Measurements from ENCODE around the gene MRGPRG. TPM values are rescaled to one million over a fixed set of nuclear protein-coding genes. Genes with fewer than 3 reads are reported as not detected.

Gene MRGPRG
- total RNA-seq, 1 experiment from 2014 or later, result not detected

DNA sequence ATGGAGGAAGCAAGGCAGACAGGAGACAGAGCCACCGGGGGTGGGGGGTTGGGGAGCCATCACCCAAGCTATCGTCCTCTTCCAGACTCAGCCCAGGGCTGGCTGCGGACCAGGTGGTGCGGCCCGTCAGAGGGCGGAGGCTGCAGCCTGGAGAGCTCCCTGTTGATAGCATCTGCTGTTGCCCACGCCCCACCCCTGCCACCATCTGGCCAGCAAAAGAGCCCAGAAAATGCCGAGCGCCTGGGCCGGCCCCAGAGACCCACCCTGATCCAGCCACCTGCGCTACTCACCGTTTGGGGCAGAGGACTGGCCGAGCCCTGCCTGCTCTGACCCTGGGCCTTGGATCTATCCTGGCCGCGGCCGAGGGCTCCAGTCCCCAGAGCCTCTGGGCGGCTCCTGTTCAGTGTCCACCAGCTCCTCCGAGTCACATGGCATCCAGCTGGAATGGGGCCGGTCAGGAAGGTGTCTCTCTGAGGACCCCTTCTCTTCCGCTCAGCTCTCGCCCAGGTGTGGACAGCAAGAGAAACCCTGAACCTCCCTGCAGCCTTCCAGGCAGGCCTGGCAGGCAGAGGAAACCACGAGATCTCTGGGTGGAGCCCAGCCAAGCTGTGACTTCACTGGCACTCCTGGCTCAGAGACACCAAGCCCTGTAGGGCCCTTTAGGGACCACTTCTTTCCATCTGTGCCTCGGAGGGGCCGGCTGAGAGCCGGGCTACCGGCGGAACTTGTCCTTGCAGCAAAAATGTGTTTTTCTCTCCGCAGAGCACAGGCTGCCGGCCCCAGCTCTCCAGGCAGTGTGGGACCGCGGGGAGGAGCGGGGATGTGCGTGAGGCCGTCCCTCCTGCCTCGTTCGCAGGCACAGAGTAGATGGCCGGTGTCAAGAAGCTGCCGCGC lies 13.5 kb upstream of the MRGPRG start, which contains the start of gene MRGPRE:
Gene MRGPRE (minus strand): TSS at position 567 of the 894 bp plus-strand sequence. CDS start 3,618 bp downstream, outside the sequence.
- Histone ChIP-seq H2AFZ (ENCODE audit: low read length) (no peak within 1 kb of the TSS), H3K27me3 (ENCODE audit: low read length) (peaks cover 21% of the 10 kb centered on the region), H3K9me2 (replicated peaks; ENCODE audit: low read length) (no peaks in the 10 kb centered on the region), H3K9me3 (ENCODE audit: low read length) (no peaks in the 10 kb centered on the region), H3F3A (ENCODE audit: low read length, unreplicated experiment) (no peaks in the 10 kb centered on the region), H4K20me1 (ENCODE audit: low read length) (no peaks in the 10 kb centered on the region), H3K27ac (ENCODE audit: low read length) (no peak within 1 kb of the TSS), H3K36me3 (ENCODE audit: low read depth, low read length) (no peaks in the 10 kb centered on the region), H3K9ac (ENCODE audit: low read length) (no peak within 1 kb of the TSS), H3K79me2 (ENCODE audit: low read length) (no peaks in the 10 kb centered on the region), H3K4me1 (ENCODE audit: insufficient read depth, low read length) (no peaks in the 10 kb centered on the region), H3K4me3 (ENCODE audit: low read length) (no peak within 1 kb of the TSS), H3K4me2 (ENCODE audit: low read length) (no peak within 1 kb of the TSS)
- ChIA-PET CTCF (no interaction called here), POLR2A (ENCODE audit: unreplicated experiment) (no interaction called here)
- ATAC-seq (no peak), DNase-seq (no peak)
- intact Hi-C loops (cut with micrococcal nuclease), result no loop called here
- no TSS peak for BruUV-seq (replicated peaks)
- TF ChIP-seq CTCF (conservative IDR thresholded peaks at IDR 0.05; ENCODE audit: low read depth, low read length), result no peak
- TF ChIP-seq EZH2 (IDR thresholded peaks at IDR 0.05; ENCODE audit: low read length, unreplicated experiment), result no peak
- no peak for TF ChIP-seq EZH2phosphoT487 (IDR thresholded peaks at IDR 0.05; ENCODE audit: borderline replicate concordance, low read length)

DNA sequence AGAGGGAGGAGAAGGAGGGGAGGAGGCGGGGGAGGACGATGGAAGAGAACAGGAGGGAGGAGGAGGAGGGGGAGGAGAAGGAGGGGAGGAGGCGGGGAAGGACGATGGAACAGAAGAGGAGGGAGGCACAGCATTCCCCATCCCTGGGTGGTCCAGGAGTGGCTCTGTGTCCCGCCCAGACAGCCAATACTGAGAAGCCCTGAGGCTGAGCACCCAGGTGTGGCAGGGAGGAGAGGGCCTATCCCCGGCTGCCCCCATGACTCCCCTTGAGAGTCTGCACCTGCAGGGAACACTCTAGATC lies 12.9 kb upstream of the MRGPRG start:
- H3K4me2 ChIP-seq (ENCODE audit: low read length), result no peak overlapping the region
- H3K9ac ChIP-seq (ENCODE audit: low read length), result no peak overlapping the region
- no peaks in the 10 kb centered on the region for H3K36me3 ChIP-seq (ENCODE audit: low read depth, low read length)
- H3K9me2 ChIP-seq (replicated peaks; ENCODE audit: low read length), result no peaks in the 10 kb centered on the region
- H3K4me1 ChIP-seq (ENCODE audit: insufficient read depth, low read length), result no peaks in the 10 kb centered on the region
- no peaks in the 10 kb centered on the region for H3K79me2 ChIP-seq (ENCODE audit: low read length)
- H2AFZ ChIP-seq (ENCODE audit: low read length), result no peak overlapping the region
- H3K27ac ChIP-seq (ENCODE audit: low read length), result no peak overlapping the region
- H3K9me3 ChIP-seq (ENCODE audit: low read length), result no peaks in the 10 kb centered on the region
- POLR2A ChIA-PET (ENCODE audit: unreplicated experiment), result no interaction called here
- no peak overlapping the region for H3K4me3 ChIP-seq (ENCODE audit: low read length)
- H3K27me3 ChIP-seq (ENCODE audit: low read length), result peaks cover 18% of the 10 kb centered on the region
- intact Hi-C loops (cut with micrococcal nuclease), result no loop called here
- BruUV-seq (replicated peaks), result no TSS peak
- DNase-seq (no peak), ATAC-seq (no peak)
- CTCF ChIA-PET, result no interaction called here
- H3F3A ChIP-seq (ENCODE audit: low read length, unreplicated experiment), result no peaks in the 10 kb centered on the region
- H4K20me1 ChIP-seq (ENCODE audit: low read length), result no peaks in the 10 kb centered on the region
- TF ChIP-seq CTCF (conservative IDR thresholded peaks at IDR 0.05; ENCODE audit: low read depth, low read length) (no peak), EZH2 (IDR thresholded peaks at IDR 0.05; ENCODE audit: low read length, unreplicated experiment) (no peak), EZH2phosphoT487 (IDR thresholded peaks at IDR 0.05; ENCODE audit: borderline replicate concordance, low read length) (no peak)

All from PC-3 (cell line).